GM23248 (cell line): ENCODE measurements around the gene ANO8.

Experiments
- EZH2 ChIP-seq: fragments of 200-600 bp; sonication (generic); IDR thresholded peaks from 2 replicates; pipeline ENCODE4 v1.6.1; 2018; ENCODE audit warnings: antibody characterized with exemption, mild to moderate bottlenecking; ENCODE audit not compliant: insufficient read depth, poor library complexity, severe bottlenecking
- EZH2phosphoT487 ChIP-seq: fragments of 200-600 bp; sonication (generic); IDR thresholded peaks from 2 replicates; pipeline ENCODE4 v1.6.1; 2018; ENCODE audit warnings: antibody characterized with exemption, moderate library complexity, mild to moderate bottlenecking, low read depth; ENCODE audit not compliant: insufficient read depth

GRCh38 chr19:17286263-17286662 is 48.4 kb downstream of the ANO8 start:
- TF ChIP-seq EZH2phosphoT487 (no peak), EZH2 (no peak)
